ENCODE results near the gene PHLPP1.

Gene PHLPP1

GRCh38 chr18:62996566-62996965 lies 281.2 kb downstream of the PHLPP1 start:
- TF ChIP-seq POLR2A (IDR thresholded peaks at IDR 0.05; ENCODE audit: low read length) (no peak), GATA1 (IDR thresholded peaks at IDR 0.05; ENCODE audit: low read depth, low read length) (no peak)
- DNase-seq, result no peak

- no peak for DNase-seq
- no peak for TF ChIP-seq POLR2A (IDR thresholded peaks at IDR 0.05; ENCODE audit: low read length)
- TF ChIP-seq GATA1 (IDR thresholded peaks at IDR 0.05; ENCODE audit: low read depth, low read length), result no peak
Observed at GRCh38 chr18:62997076-62997475, 281.7 kb downstream of the PHLPP1 start.

- no peak for DNase-seq
- TF ChIP-seq POLR2A (IDR thresholded peaks at IDR 0.05; ENCODE audit: low read length) (no peak), GATA1 (IDR thresholded peaks at IDR 0.05; ENCODE audit: low read depth, low read length) (no peak)
Observed at GRCh38 chr18:62998443-62998842, 283.1 kb downstream of the PHLPP1 start.

- TF ChIP-seq POLR2A (IDR thresholded peaks at IDR 0.05; ENCODE audit: low read length), result no peak
- no peak for TF ChIP-seq GATA1 (IDR thresholded peaks at IDR 0.05; ENCODE audit: low read depth, low read length)
- DNase-seq, result no peak
Observed at GRCh38 chr18:62999392-62999791, 284.1 kb downstream of the PHLPP1 start.

- TF ChIP-seq GATA1 (IDR thresholded peaks at IDR 0.05; ENCODE audit: low read depth, low read length) (no peak), POLR2A (IDR thresholded peaks at IDR 0.05; ENCODE audit: low read length) (no peak)
- DNase-seq, result no peak
Observed at GRCh38 chr18:62999921-63000320, 284.6 kb downstream of the PHLPP1 start.

GRCh38 chr18:63000839-63001238 lies 285.5 kb downstream of the PHLPP1 start:
- no peak for DNase-seq
- TF ChIP-seq POLR2A (IDR thresholded peaks at IDR 0.05; ENCODE audit: low read length) (no peak), GATA1 (IDR thresholded peaks at IDR 0.05; ENCODE audit: low read depth, low read length) (no peak)

- DNase-seq, result no peak
- TF ChIP-seq GATA1 (IDR thresholded peaks at IDR 0.05; ENCODE audit: low read depth, low read length) (no peak), POLR2A (IDR thresholded peaks at IDR 0.05; ENCODE audit: low read length) (no peak)
Observed at GRCh38 chr18:63001861-63002260, 286.5 kb downstream of the PHLPP1 start.

GRCh38 chr18:63002305-63002704 lies 287.0 kb downstream of the PHLPP1 start:
- TF ChIP-seq POLR2A (IDR thresholded peaks at IDR 0.05; ENCODE audit: low read length), result no peak
- no peak for TF ChIP-seq GATA1 (IDR thresholded peaks at IDR 0.05; ENCODE audit: low read depth, low read length)
- no peak for DNase-seq

GRCh38 chr18:63002803-63003445 lies 287.6 kb downstream of the PHLPP1 start:
- TF ChIP-seq GATA1 (IDR thresholded peaks at IDR 0.05; ENCODE audit: low read depth, low read length) (no peak), POLR2A (IDR thresholded peaks at IDR 0.05; ENCODE audit: low read length) (no peak)
- no peak for DNase-seq

- no peak for DNase-seq
- TF ChIP-seq POLR2A (IDR thresholded peaks at IDR 0.05; ENCODE audit: low read length), result no peak
- TF ChIP-seq GATA1 (IDR thresholded peaks at IDR 0.05; ENCODE audit: low read depth, low read length), result no peak
Observed at GRCh38 chr18:63003899-63004298, 288.6 kb downstream of the PHLPP1 start.

GRCh38 chr18:63004466-63005089 lies 289.2 kb downstream of the PHLPP1 start:
- DNase-seq, result no peak
- TF ChIP-seq GATA1 (IDR thresholded peaks at IDR 0.05; ENCODE audit: low read depth, low read length) (no peak), POLR2A (IDR thresholded peaks at IDR 0.05; ENCODE audit: low read length) (no peak)

- TF ChIP-seq POLR2A (IDR thresholded peaks at IDR 0.05; ENCODE audit: low read length) (no peak), GATA1 (IDR thresholded peaks at IDR 0.05; ENCODE audit: low read depth, low read length) (no peak)
- DNase-seq, result no peak
Observed at GRCh38 chr18:63005306-63005705, 290.0 kb downstream of the PHLPP1 start.

- no peak for DNase-seq
- TF ChIP-seq GATA1 (IDR thresholded peaks at IDR 0.05; ENCODE audit: low read depth, low read length) (no peak), POLR2A (IDR thresholded peaks at IDR 0.05; ENCODE audit: low read length) (no peak)
Observed at GRCh38 chr18:63007231-63007630, 291.9 kb downstream of the PHLPP1 start.

GRCh38 chr18:63016270-63016669 lies 300.9 kb downstream of the PHLPP1 start:
- peak; percentile 65 to 75 for DNase-seq
- TF ChIP-seq POLR2A (IDR thresholded peaks at IDR 0.05; ENCODE audit: low read length) (no peak), GATA1 (IDR thresholded peaks at IDR 0.05; ENCODE audit: low read depth, low read length) (no peak)

- DNase-seq, result no peak
- TF ChIP-seq GATA1 (IDR thresholded peaks at IDR 0.05; ENCODE audit: low read depth, low read length) (no peak), POLR2A (IDR thresholded peaks at IDR 0.05; ENCODE audit: low read length) (no peak)
Observed at GRCh38 chr18:63017076-63017475, 301.7 kb downstream of the PHLPP1 start.
